GM18520 (cell line): ENCODE results near the gene ASB8.
"Not testable (repeated sequence)": the region's sequence is repeated elsewhere in the genome, so short reads cannot be mapped to it uniquely, and the experiment has no call there.

Source experiments
- ATAC-seq: cut with Tn5 transposase; IDR thresholded peaks from one replicate; pipeline ENCODE4 v1.9.1; 2021; ENCODE audit not compliant: unreplicated experiment

ASB8 gene

GRCh38 chr12:48183091-48183875, 26.0 kb upstream of the ASB8 start, which contains the start of gene CCDC184:
Gene CCDC184, plus strand, starts transcription at chr12:48183644. Its CDS starts 479 bp downstream, at chr12:48184123.
- no peak for ATAC-seq

GRCh38 chr12:48182631-48183030, 25.3 kb upstream of the ASB8 start:
- no peak for ATAC-seq

DNA sequence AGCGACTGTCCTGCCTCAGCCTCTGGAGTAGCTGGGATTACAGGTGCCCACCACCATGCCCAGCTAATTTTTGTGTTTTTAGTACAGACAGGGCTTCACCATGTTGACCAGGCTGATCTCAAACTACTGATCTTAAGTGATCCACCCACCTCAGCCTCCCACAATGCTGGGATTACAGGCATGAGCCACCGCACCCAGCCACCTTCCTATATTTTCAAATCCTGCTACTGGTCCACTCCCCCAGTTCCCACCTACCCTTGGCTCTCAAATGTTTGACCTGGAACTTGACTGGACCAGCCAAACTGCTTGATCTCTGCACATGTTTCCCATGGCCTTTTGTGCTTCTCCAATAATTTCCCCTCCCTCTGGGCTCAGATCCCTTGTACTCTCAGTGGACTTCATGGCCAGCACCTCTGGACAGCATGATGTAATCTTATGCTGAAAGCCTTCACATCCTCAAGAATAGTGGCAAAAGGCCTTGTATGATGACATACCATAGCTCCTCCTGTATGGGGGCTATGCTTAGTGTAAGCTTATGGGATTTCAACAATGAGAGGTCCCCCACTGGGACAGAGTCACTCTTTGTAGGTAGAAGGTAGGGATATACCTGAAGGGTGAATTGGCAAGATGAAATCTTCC, 23.7 kb upstream of the ASB8 start:
- no peak for ATAC-seq

GRCh38 chr12:48180424-48180823, 23.1 kb upstream of the ASB8 start:
- no peak for ATAC-seq

DNA sequence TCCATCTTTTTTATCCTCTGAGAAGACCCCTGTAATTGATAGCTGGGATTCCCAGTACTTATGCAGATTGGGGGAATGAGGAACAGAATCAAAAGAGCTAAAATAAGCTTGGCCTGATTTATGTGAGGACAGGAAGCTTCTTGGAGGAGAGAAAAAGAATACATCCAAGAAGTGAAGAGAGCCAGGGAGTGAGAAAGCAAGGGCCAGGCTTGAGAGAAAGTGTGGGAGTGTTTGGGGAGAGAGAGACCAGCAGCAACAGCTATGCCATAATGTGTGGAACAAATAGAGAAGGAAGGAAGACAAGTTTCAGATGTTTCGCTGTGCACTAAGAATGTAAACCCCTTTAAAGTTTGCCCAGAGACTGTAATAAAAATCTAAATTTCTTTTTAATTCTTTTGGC, 22.2 kb upstream of the ASB8 start:
- ATAC-seq = no peak

GRCh38 chr12:48177982-48178381, 20.7 kb upstream of the ASB8 start:
- ATAC-seq = no peak

- no peak for ATAC-seq
Observed at GRCh38 chr12:48176417-48176751, 19.1 kb upstream of the ASB8 start.

DNA sequence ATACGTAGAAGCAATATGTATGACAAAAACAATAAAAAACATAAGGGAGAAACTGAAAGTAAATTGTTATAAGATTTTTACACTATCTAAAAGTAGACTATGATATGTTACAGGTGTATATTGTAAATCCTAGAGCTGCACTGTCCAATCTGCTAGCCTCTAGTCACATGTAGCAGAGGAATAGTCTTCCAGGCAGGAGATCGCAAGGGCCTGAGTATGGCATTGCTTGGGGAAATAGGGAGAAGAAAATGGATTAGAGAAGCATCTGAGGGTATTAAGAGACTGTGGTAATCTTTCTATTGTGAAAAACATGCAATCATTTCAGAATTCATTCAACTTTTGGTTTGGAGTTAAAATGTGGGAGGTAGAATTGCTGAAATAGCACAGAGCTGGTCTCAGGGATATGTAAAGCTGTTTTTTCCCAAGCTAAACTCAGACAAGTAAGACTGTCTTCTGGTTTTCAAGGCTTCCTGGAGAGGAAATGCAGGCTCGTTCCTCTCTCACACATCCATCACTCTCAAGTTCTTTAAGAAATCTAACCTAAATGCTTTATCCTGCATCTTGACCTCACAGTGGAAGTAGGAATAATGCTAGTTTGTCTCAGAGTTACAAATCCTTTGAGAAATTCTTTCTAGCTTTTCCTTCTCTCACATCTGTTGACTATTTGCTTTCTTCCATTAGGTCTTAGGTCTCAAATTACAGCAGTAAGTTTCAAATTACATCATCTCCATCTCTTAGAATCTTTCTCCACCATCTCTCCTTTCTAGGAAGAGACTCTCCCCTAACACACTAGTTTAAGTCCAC, 18.5 kb upstream of the ASB8 start:
- ATAC-seq = no peak

DNA sequence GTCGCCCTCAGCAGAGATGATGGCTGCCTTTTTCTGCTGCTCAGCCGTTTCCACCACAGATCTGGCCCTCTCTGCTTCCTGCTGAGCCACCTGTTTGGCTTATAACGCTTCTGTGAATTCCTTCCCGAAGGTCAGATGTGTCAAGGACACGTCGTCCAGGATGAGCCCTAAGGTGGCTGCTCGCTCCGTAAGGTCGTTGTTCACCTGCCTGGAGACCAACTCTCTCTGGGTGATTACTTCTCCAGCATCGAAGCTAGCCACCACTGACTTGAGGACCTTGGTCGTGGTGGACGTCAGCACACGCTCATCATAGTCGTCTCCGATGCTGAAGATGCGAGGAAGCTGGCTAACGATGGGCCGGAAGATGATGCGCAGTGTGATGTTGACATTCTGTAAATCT, 11.7 kb upstream of the ASB8 start:
- ATAC-seq = no peak

- no peak for ATAC-seq
Observed at GRCh38 chr12:48165089-48165981, 8.0 kb upstream of the ASB8 start.

- no peak for ATAC-seq
Observed at GRCh38 chr12:48164451-48164850, 7.1 kb upstream of the ASB8 start.

DNA sequence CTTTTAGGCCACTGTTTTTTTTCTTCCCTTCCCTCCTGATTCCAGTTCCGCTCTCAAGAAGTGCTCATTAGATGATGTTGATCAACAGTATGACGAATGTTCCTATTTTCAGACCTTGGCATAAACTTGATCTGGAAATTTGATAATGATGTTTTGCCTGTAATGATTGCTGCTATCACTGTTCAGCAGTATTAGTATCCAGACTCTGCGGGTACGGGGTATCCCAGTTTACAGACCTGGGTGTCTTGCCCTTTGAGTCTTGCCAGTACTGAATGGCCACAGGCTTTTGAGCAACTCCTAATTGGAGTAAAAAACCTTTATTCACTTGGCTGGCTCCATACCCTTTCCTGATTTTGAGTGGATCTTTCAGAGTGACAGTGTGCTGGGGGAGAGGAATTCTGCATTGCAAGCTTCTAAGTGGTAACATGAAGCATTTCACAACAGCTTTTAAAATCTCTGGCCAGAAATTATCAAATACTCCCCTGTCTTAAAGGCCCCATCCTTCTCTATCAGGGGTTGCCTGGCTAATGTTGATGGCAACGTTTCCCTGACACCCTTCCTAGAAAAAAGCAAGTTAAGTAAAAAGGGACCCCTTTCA, 5.9 kb upstream of the ASB8 start:
- no peak for ATAC-seq

DNA sequence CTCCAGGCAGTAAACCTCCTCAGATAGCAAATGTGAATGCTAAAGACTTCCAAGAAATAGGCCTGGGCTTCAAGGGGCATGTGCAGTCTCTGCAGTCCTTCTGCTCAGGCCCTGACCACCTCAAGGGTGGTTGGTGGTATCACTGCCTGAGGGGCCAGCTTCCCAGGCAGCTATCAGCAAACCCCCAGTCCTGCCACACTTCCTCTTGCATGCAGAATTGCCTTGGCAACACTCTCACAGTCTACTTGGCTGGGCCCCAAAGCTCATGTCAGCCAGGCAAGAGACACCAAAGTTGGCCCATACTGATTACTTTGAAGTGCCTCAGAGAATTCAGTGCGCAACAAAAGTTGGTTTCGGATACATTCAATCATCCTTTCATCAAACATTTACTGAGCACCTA, 3.5 kb upstream of the ASB8 start:
- no peak for ATAC-seq

DNA sequence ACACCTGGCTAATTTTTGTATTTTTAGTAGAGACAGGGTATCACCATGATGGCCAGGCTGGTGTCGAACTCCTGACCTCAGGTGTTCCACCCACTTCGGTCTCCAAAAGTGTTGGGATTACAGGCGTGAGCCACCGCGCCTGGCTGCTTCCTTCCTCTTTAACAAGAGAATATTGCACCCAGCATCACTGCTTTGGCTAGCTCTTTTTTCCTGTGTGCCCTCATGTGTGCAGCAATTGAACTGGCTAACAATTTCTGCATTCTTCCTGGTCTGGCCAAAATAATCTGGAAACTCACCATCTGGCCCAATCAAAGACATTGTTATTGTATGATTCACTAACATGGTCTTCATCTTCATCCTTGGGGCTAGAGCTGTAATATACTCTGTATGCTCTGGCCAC, 2.7 kb upstream of the ASB8 start:
- no peak for ATAC-seq

DNA sequence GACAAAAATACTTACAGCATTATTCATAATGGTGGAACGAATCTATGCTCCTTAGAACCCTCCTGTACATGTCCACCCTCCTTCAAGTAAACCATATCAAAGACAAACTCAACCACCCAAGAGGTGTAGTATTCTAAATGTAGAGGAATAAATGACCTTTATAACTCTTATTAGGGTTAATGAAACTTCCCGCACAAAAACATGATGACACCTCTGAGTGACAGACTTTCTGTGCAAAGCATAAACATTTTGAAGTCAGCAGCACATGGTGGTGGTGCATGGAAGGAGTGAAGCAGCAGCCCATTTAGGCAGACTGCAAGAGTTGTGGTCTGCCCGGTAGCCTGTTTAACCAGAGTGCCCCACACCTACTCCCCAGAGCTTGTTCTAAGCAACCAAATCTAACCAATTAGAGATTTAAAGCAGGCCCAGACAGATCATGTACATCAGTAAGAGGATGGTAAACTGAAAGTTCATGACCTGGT, 615 bp upstream of the ASB8 start:
- no peak for ATAC-seq

DNA sequence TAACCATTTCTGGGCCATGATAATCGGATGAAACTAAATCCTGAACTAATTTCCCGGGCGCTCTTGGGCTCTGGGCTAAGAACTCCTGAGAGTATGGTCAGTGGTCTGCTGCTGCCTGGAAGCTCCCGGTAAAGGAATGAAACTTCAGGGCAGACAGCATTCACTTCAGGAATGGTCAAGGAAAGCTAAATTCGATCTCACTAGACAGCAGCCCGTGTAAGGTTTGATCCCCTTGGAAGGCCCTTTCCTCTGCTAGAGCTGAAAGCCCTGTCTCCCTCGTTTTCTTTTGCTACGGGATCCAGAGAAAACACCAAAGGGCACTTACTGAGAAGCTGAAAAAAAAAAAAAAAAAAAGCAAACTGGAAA, 680 bp downstream of the ASB8 start:
- no peak for ATAC-seq

DNA sequence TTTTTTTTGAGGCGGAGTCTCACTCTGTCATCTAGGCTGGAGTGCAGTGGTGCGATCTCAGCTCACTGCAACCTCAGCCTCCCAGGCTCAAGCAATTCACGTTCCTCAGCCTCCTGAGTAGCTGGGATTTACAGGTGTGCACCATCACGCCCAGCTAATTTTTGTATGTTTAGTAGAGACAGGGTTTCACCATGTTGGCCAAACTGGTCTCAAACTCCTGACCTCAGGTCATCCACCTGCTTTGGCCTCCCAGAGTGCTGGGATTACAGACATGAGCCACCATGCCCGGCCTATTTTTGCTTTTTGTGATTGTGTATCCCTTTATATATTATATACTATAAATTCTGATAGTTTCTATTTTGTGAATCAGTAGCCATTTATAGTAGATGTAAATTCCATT, 1.5 kb downstream of the ASB8 start:
- ATAC-seq = not testable (repeated sequence)

- ATAC-seq = no peak
Observed at GRCh38 chr12:48151103-48151771, 6.1 kb downstream of the ASB8 start.

- ATAC-seq = no peak
Observed at GRCh38 chr12:48145981-48146380, 11.3 kb downstream of the ASB8 start.

DNA sequence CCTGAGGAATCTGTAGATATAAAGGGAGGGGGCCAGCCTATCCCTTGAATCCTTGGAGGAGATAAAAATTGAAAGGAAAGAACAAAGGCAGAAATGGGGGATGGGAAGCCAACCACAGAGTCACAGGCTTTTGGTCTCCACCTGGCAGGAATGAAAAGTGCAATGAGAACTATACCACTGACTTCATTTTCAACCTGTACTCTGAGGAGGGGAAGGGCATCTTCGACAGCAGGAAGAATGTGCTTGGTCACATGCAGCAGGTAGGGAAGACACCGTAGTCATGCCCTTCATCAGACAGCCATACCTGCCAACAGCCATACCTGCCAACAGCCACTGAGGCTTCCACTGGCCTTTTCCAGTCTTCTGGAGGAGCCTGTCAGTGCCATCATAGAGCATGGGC, 13.4 kb downstream of the ASB8 start:
- no peak for ATAC-seq
